Right lobe of liver (tissue), 6 donors: ENCODE data around the gene LACRT. TPM values are rescaled to one million over a fixed set of nuclear protein-coding genes. Genes with fewer than 3 reads are reported as not detected.

Source experiments
- ATAC-seq, 4 donors: fragments of 200-7000 bp; cut with Tn5 transposase; one replicate each; pipeline ENCODE4 v1.9.1; 2020; ENCODE audit warnings: mild to moderate bottlenecking in 4 of 4, moderate library complexity in 4 of 4
- DNase-seq, 3 donors: peaks; one replicate each; pipeline ENCODE4 v3.0.0-alpha.2; 2020
- H3K27ac ChIP-seq, 3 donors: fragments of 200-600 bp; one replicate each; pipeline ENCODE4 v1.8.0; 2022
- H3K27me3 ChIP-seq, 2 donors: fragments of 200-600 bp; one replicate each; pipeline ENCODE4 v1.8.0; 2022
- H3K36me3 ChIP-seq, 4 donors: fragments of 200-600 bp; sonication (generic) in 1 of 4; one replicate each; pipeline versions ENCODE4 v1.5.1 to v1.8.0; 2017 to 2022; ENCODE audit warnings: control low read depth in 1 of 4
- H3K4me1 ChIP-seq, 4 donors: fragments of 200-600 bp; sonication (generic) in 1 of 4; one replicate each; pipeline versions ENCODE4 v1.5.1 to v1.8.0; 2017 to 2022; ENCODE audit warnings: control low read depth in 1 of 4
- H3K4me3 ChIP-seq, 3 donors: fragments of 200-600 bp; one replicate each; pipeline ENCODE4 v1.8.0; 2022
- H3K9me3 ChIP-seq, 4 donors: fragments of 200-600 bp; sonication (generic) in 1 of 4; one replicate each; pipeline versions ENCODE4 v1.5.1 to v1.8.0; 2017 to 2022; ENCODE audit warnings: control low read depth in 1 of 4
- CTCF ChIP-seq, 4 donors: fragments of 200-600 bp in 3 of 4; fragments of 450-650 bp in 1 of 4; IDR thresholded peaks; one replicate each; pipeline versions ENCODE4 v1.5.1 to v1.8.0; 2016 to 2022; ENCODE audit warnings: antibody characterized with exemption in 4 of 4, mild to moderate bottlenecking in 2 of 4
- POLR2A ChIP-seq: fragments of 450-650 bp; IDR thresholded peaks from one replicate; pipeline ENCODE4 v1.6.1; 2017; ENCODE audit warnings: antibody characterized with exemption, mild to moderate bottlenecking
- WGBS: methylation state at CpG from one replicate; pipeline ENCODE4 v1.1.6; 2018; ENCODE audit warnings: low coverage, low lambda C conversion rate; ENCODE audit not compliant: insufficient coverage; ENCODE audit errors: missing lambda C conversion rate; 5-methylcytosine and 5-hydroxymethylcytosine counted together
- intact Hi-C, 2 donors: fragments of 100-400 bp; cut with DNase I; formaldehyde crosslinking; loops; one replicate each; pipeline versions ENCODE4 v1.11.2 to v1.14.1; 2022
- total RNA-seq, 6 experiments: library from RNA; depleted of rRNA in 2 of 6; stranded (reverse); fragments of >200 nt in 2 of 6; fragmentation: NEBNext Ultra II Directional in 3 of 6; extraction: Animal tissue kit (Norgen Biotek cat#: 25700) in 3 of 6; gene quantifications; one replicate each; pipeline versions ENCODE4 v1.1.0 to v1.2.4, GENCODE V29; 2016 to 2023
- donor health status: DM: no; HTN: yes; CAD: no.
- donor health status: DM: no; HTN: no; CAD: no.
- donor health status: DM: no; HTN: no; CAD: no.
- donor health status: DM: no; HTN: yes; CAD: no.
- donor health status: DM: no; HTN: yes; CAD: no.

The LACRT gene
- total RNA-seq, 6 experiments from 2014 or later = not detected

- intact Hi-C loops = no loop called here
Measured at GRCh38 chr12:54601841-54602240, 32.9 kb downstream of the LACRT start.

GRCh38 chr12:54598970-54599369 lies 35.7 kb downstream of the LACRT start:
- no peak overlapping the region for H3K27ac ChIP-seq
- TF ChIP-seq POLR2A (no peak), CTCF (IDR thresholded peaks at IDR 0.05) (no peak)
- H3K4me1 ChIP-seq = peaks cover 0 to 3% (median under 1%) of the 10 kb centered on the region in 4 donors
- DNase-seq (no peak), ATAC-seq (no peak)
- H3K4me3 ChIP-seq = no peak overlapping the region
- no peaks in the 10 kb centered on the region for H3K36me3 ChIP-seq
- intact Hi-C loops = no loop called here
- H3K9me3 ChIP-seq = no peaks in the 10 kb centered on the region
- no peaks in the 10 kb centered on the region for H3K27me3 ChIP-seq
- WGBS = 75% methylated on average over 5 of the region's 5 CpGs

More at GRCh38 chr12:54601841-54602240, 32.9 kb downstream of the LACRT start:
- Histone ChIP-seq H3K9me3 (no peaks in the 10 kb centered on the region), H3K27me3 (no peaks in the 10 kb centered on the region), H3K4me3 (no peak overlapping the region), H3K27ac (no peak overlapping the region), H3K36me3 (no peaks in the 10 kb centered on the region), H3K4me1 (peaks cover 0 to 2% (median 0%) of the 10 kb centered on the region in 4 donors)
- WGBS = 54% methylated on average over 4 of the region's 4 CpGs
- no peak for TF ChIP-seq CTCF (IDR thresholded peaks at IDR 0.05)
- no peak for TF ChIP-seq POLR2A
- no peak for DNase-seq
- ATAC-seq = no peak

- DNase-seq = peak in 2 of 3 donors; percentile 55 to 66
- intact Hi-C loops = no loop called here
- TF ChIP-seq CTCF (IDR thresholded peaks at IDR 0.05) = peak; percentile 62 to 93 (median 92)
- no peak for TF ChIP-seq POLR2A
- no peak overlapping the region for H3K27ac ChIP-seq
- no peaks in the 10 kb centered on the region for H3K9me3 ChIP-seq
- H3K4me3 ChIP-seq = no peak overlapping the region
- ATAC-seq = peak; percentile 80 to 91 (median 87)
- H3K27me3 ChIP-seq = no peaks in the 10 kb centered on the region
- no peaks in the 10 kb centered on the region for H3K36me3 ChIP-seq
- 4% methylated on average over 3 of the region's 3 CpGs for WGBS
- H3K4me1 ChIP-seq = peaks cover 0 to 3% (median under 1%) of the 10 kb centered on the region in 4 donors
Measured at GRCh38 chr12:54596526-54596946, 38.2 kb downstream of the LACRT start.

- Histone ChIP-seq H3K4me1 (peaks cover 0 to 3% (median under 1%) of the 10 kb centered on the region in 4 donors), H3K9me3 (no peaks in the 10 kb centered on the region), H3K36me3 (no peaks in the 10 kb centered on the region), H3K27ac (no peak overlapping the region), H3K27me3 (no peaks in the 10 kb centered on the region), H3K4me3 (no peak overlapping the region)
- intact Hi-C loops = no loop called here
- TF ChIP-seq POLR2A (no peak), CTCF (IDR thresholded peaks at IDR 0.05) (no peak)
- ATAC-seq (no peak), DNase-seq (no peak)
- WGBS = no CpG with 5 or more reads among the region's 3 CpGs
Measured at GRCh38 chr12:54595471-54595870, 39.2 kb downstream of the LACRT start.

- Histone ChIP-seq H3K36me3 (no peaks in the 10 kb centered on the region), H3K27me3 (no peaks in the 10 kb centered on the region), H3K27ac (no peak overlapping the region), H3K4me3 (no peak overlapping the region), H3K9me3 (no peaks in the 10 kb centered on the region), H3K4me1 (peaks cover 0 to 3% (median under 1%) of the 10 kb centered on the region in 4 donors)
- DNase-seq (no peak), ATAC-seq (peak in 1 of 4 donors; percentile 23)
- 52% methylated on average over 4 of the region's 5 CpGs for WGBS
- TF ChIP-seq POLR2A = no peak
- TF ChIP-seq CTCF (IDR thresholded peaks at IDR 0.05) = no peak
- intact Hi-C loops = no loop called here
Measured at GRCh38 chr12:54593725-54594124, 41.0 kb downstream of the LACRT start.
